ENCODE measurements around the gene NRCAM.

DNA sequence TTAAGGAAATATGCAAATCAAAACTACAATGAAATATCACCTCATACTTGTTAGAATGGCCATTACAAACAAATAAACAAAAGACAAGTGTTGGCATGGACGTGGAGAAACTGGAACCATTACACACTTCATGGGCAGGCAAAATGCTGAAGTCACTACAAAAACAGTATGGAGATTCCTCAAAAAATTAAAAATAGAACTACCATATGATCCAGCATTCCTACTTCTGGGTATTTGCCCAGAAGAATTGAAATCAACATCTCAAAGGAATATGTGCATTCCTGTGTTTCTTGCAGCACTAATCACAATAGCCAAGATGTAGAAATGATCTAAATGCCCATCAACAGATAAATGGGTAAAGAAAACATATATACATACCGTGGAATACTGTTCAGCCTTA lies 83.6 kb downstream of the NRCAM start:
- TF ChIP-seq POLR2AphosphoS5 (IDR thresholded peaks at IDR 0.05), result no peak
- TF ChIP-seq, protein P1, sequence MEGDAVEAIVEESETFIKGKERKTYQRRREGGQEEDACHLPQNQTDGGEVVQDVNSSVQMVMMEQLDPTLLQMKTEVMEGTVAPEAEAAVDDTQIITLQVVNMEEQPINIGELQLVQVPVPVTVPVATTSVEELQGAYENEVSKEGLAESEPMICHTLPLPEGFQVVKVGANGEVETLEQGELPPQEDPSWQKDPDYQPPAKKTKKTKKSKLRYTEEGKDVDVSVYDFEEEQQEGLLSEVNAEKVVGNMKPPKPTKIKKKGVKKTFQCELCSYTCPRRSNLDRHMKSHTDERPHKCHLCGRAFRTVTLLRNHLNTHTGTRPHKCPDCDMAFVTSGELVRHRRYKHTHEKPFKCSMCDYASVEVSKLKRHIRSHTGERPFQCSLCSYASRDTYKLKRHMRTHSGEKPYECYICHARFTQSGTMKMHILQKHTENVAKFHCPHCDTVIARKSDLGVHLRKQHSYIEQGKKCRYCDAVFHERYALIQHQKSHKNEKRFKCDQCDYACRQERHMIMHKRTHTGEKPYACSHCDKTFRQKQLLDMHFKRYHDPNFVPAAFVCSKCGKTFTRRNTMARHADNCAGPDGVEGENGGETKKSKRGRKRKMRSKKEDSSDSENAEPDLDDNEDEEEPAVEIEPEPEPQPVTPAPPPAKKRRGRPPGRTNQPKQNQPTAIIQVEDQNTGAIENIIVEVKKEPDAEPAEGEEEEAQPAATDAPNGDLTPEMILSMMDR (IDR thresholded peaks at IDR 0.05), result no peak
- TF ChIP-seq EP300 (IDR thresholded peaks at IDR 0.05), result no peak

Data from gastroesophageal sphincter (tissue), 3 donors.